ENCODE data around the gene PLEKHB1. TPM values are rescaled to one million over a fixed set of nuclear protein-coding genes. Genes with fewer than 3 reads are reported as not detected.
A peak's percentile ranks its signal among the peaks of the same experiment; 100 is the strongest.

The PLEKHB1 gene
- total RNA-seq, 1 experiment from 2014 or later, result 22.9 TPM

DNA sequence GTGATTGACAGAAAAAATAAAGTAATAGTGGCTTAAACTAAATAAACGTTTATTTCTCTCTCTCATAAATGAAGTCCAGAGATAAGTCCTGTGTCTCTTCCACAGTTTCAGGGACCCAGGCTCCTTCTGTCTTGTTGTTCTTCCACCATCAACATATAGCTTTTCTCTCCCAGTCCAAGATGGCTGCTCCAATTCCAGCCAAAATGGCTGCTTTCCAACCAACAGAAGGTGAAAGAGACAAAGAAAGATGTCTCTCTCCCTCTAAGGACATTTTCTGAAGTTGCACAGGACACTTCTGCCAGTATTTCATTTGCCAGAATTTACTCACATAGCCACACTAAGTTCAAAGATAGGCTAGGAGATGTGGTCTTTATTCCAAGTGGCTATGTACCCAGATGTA, 9.4 kb upstream of the PLEKHB1 start:
- Histone ChIP-seq H3K79me2 (ENCODE audit: insufficient read depth, low read length) (no peaks in the 10 kb centered on the region), H3K36me3 (ENCODE audit: control insufficient read depth in 1 of 2, insufficient read depth in 2 of 2, low read length in 2 of 2) (no peaks in the 10 kb centered on the region), H3K27ac (ENCODE audit: low read depth, low read length) (no peak overlapping the region), H3K9me2 (ENCODE audit: insufficient read depth) (no peaks in the 10 kb centered on the region), H3K27me3 (ENCODE audit: insufficient read depth, low read length) (no peaks in the 10 kb centered on the region), H3K9ac (ENCODE audit: low read length) (no peak overlapping the region), H3K4me1 (ENCODE audit: control insufficient read depth in 1 of 2, insufficient read depth in 2 of 2, low read length in 2 of 2) (no peaks in the 10 kb centered on the region), H2AFZ (ENCODE audit: low read depth, low read length, poor library complexity, severe bottlenecking) (peak overlapping the region; percentile 82), H3K4me3 (replicated peaks in 1 of 2; ENCODE audit: low read depth in 1 of 2, low read length in 2 of 2) (no peak overlapping the region), H3K4me2 (ENCODE audit: low read length) (no peak overlapping the region), H4K20me1 (ENCODE audit: insufficient read depth) (no peaks in the 10 kb centered on the region), H3K9me3 (ENCODE audit: control insufficient read depth in 1 of 2, insufficient read depth in 1 of 2, low read depth in 1 of 2, low read length in 2 of 2) (no peaks in the 10 kb centered on the region)
- ATAC-seq, result no peak
- CTCF ChIA-PET, result interaction anchor here (2.3 kb wide), 1 partner anchor 11 kb away, joined by 19 read pairs; no protein-coding TSS in a partner anchor
- POLR2A ChIA-PET, result no interaction called here
- no peak for TF ChIP-seq EZH2 (IDR thresholded peaks at IDR 0.05)
- TF ChIP-seq, protein P1, sequence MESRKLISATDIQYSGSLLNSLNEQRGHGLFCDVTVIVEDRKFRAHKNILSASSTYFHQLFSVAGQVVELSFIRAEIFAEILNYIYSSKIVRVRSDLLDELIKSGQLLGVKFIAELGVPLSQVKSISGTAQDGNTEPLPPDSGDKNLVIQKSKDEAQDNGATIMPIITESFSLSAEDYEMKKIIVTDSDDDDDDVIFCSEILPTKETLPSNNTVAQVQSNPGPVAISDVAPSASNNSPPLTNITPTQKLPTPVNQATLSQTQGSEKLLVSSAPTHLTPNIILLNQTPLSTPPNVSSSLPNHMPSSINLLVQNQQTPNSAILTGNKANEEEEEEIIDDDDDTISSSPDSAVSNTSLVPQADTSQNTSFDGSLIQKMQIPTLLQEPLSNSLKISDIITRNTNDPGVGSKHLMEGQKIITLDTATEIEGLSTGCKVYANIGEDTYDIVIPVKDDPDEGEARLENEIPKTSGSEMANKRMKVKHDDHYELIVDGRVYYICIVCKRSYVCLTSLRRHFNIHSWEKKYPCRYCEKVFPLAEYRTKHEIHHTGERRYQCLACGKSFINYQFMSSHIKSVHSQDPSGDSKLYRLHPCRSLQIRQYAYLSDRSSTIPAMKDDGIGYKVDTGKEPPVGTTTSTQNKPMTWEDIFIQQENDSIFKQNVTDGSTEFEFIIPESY (IDR thresholded peaks at IDR 0.05; ENCODE audit: extremely low read depth, insufficient replicate concordance, low read length), result no peak
- TF ChIP-seq YY1 (IDR thresholded peaks at IDR 0.05; ENCODE audit: extremely low read depth, insufficient replicate concordance, low read depth, low read length), result peak; percentile 80
- TF ChIP-seq CBX3 (IDR thresholded peaks at IDR 0.05; ENCODE audit: low read depth), result no peak
- no peak for TF ChIP-seq SP1 (IDR thresholded peaks at IDR 0.05; ENCODE audit: low read depth)
- RAD21 ChIA-PET (ENCODE audit: low non-redundant PET in 1 of 2, low total read pairs in 2 of 2, uncharacterized antibody in 2 of 2, unreplicated experiment in 2 of 2), result interaction anchor here (1.0 to 1.1 kb wide), 2 partner anchors 11 kb away, joined by 3 to 4 read pairs; no protein-coding TSS in a partner anchor
- no TSS peak for BruUV-seq (replicated peaks)
- intact Hi-C loops (cut with micrococcal nuclease), result no loop called here
- no peak for DNase-seq (ENCODE audit: low read depth, low spot score)

DNA sequence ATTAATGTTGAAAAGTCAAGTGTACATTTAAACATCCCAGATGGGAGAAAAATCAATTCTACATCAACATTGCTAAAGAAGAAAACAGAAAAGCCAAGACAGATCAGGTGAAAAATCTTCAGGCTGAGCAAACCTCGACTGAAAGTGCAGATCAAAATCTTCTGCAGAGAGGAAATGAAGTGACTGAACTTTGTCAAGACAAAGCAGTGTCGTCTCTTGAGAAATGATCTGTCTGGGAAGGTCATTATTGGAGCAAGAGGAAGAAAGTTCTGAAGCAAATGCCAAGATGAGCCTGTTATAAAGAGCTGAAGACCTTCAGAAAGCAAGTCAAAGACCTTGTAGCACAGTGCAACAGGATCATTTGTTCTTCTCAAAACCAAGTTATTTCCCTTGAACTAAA, 5.8 kb upstream of the PLEKHB1 start:
- no peak overlapping the region for H3K27ac ChIP-seq (ENCODE audit: low read depth, low read length)
- no peak overlapping the region for H3K4me2 ChIP-seq (ENCODE audit: low read length)
- H4K20me1 ChIP-seq (ENCODE audit: insufficient read depth), result no peaks in the 10 kb centered on the region
- no peak for DNase-seq (ENCODE audit: low read depth, low spot score)
- H3K9me3 ChIP-seq (ENCODE audit: control insufficient read depth in 1 of 2, insufficient read depth in 1 of 2, low read depth in 1 of 2, low read length in 2 of 2), result no peaks in the 10 kb centered on the region
- H3K9ac ChIP-seq (ENCODE audit: low read length), result no peak overlapping the region
- no peak for ATAC-seq
- H3K9me2 ChIP-seq (ENCODE audit: insufficient read depth), result no peaks in the 10 kb centered on the region
- no TSS peak for BruUV-seq (replicated peaks)
- H3K4me1 ChIP-seq (ENCODE audit: control insufficient read depth in 1 of 2, insufficient read depth in 2 of 2, low read length in 2 of 2), result no peaks in the 10 kb centered on the region
- H2AFZ ChIP-seq (ENCODE audit: low read depth, low read length, poor library complexity, severe bottlenecking), result no peak overlapping the region
- TF ChIP-seq POLR2A (IDR thresholded peaks at IDR 0.05; ENCODE audit: borderline replicate concordance, extremely low read depth, insufficient read depth, insufficient read length), result no peak
- no peak for TF ChIP-seq FOSL1 (IDR thresholded peaks at IDR 0.05; ENCODE audit: low read depth)
- TF ChIP-seq, protein P1 (IDR thresholded peaks at IDR 0.05; ENCODE audit: extremely low read depth, insufficient replicate concordance, low read length), result no peak
- TF ChIP-seq EZH2 (IDR thresholded peaks at IDR 0.05), result no peak
- TF ChIP-seq TCF7L2 (IDR thresholded peaks at IDR 0.05; ENCODE audit: borderline replicate concordance, extremely low read depth, insufficient read depth, insufficient read length), result no peak
- TF ChIP-seq JUND (IDR thresholded peaks at IDR 0.05), result no peak
- no peak for TF ChIP-seq SP1 (IDR thresholded peaks at IDR 0.05; ENCODE audit: low read depth)
- no peak for TF ChIP-seq ELF1 (IDR thresholded peaks at IDR 0.05; ENCODE audit: borderline replicate concordance, low read depth)
- TF ChIP-seq ZNF274 (IDR thresholded peaks at IDR 0.05; ENCODE audit: low read depth, low read length), result no peak
- no peak for TF ChIP-seq ZFX (IDR thresholded peaks at IDR 0.05)
- TF ChIP-seq YY1 (IDR thresholded peaks at IDR 0.05; ENCODE audit: extremely low read depth, insufficient replicate concordance, low read depth, low read length), result no peak
- no peak for TF ChIP-seq RAD21 (IDR thresholded peaks at IDR 0.05; ENCODE audit: low read depth)
- TF ChIP-seq POLR2AphosphoS5 (IDR thresholded peaks at IDR 0.05; ENCODE audit: low read depth, low read length), result no peak
- TF ChIP-seq EZH2phosphoT487 (IDR thresholded peaks at IDR 0.05; ENCODE audit: borderline replicate concordance), result no peak
- TF ChIP-seq SRF (IDR thresholded peaks at IDR 0.05; ENCODE audit: low read depth), result no peak
- TF ChIP-seq, protein P2, sequence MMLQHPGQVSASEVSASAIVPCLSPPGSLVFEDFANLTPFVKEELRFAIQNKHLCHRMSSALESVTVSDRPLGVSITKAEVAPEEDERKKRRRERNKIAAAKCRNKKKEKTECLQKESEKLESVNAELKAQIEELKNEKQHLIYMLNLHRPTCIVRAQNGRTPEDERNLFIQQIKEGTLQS (IDR thresholded peaks at IDR 0.05), result no peak
- H3K27me3 ChIP-seq (ENCODE audit: insufficient read depth, low read length), result no peaks in the 10 kb centered on the region
- RAD21 ChIA-PET (ENCODE audit: low non-redundant PET in 1 of 2, low total read pairs in 2 of 2, uncharacterized antibody in 2 of 2, unreplicated experiment in 2 of 2), result no interaction called here
- intact Hi-C loops (cut with micrococcal nuclease), result no loop called here
- CTCF ChIA-PET, result interaction anchor here (1.4 kb wide), 1 partner anchor 15 kb away, joined by 6 read pairs; no protein-coding TSS in a partner anchor
- no peak overlapping the region for H3K4me3 ChIP-seq (replicated peaks in 1 of 2; ENCODE audit: low read depth in 1 of 2, low read length in 2 of 2)
- H3K79me2 ChIP-seq (ENCODE audit: insufficient read depth, low read length), result no peaks in the 10 kb centered on the region
- POLR2A ChIA-PET, result no interaction called here
- H3K36me3 ChIP-seq (ENCODE audit: control insufficient read depth in 1 of 2, insufficient read depth in 2 of 2, low read length in 2 of 2), result no peaks in the 10 kb centered on the region

Data from HCT116 (cell line).